Thoracic aorta (tissue), 2 donors: Measurements from ENCODE around the gene KRTAP4-5. TPM values are rescaled to one million over a fixed set of nuclear protein-coding genes. Genes with fewer than 3 reads are reported as not detected.
"Not testable (repeated sequence)": the region's sequence is repeated elsewhere in the genome, so short reads cannot be mapped to it uniquely, and the experiment has no call there.

Experiments
- ATAC-seq: fragments of 150-250 bp; one replicate; pipeline ENCODE4 v1.8.0; 2017; ENCODE audit warnings: low read depth; ENCODE audit not compliant: insufficient number of reproducible peaks, low FRiP score
- DNase-seq: peaks from one replicate; pipeline ENCODE4 v3.0.0-alpha.2; 2020; ENCODE audit warnings: low spot score
- H3K27ac ChIP-seq, 2 donors: fragments of 200-600 bp; sonication (generic); 1 replicate in 1 of 2; 2 replicates in 1 of 2; pipeline ENCODE4 v1.5.1; 2016; ENCODE audit warnings: mild to moderate bottlenecking in 2 of 2, moderate library complexity in 2 of 2
- H3K27me3 ChIP-seq: fragments of 200-600 bp; sonication (generic); replicated peaks from 2 replicates; pipeline ENCODE4 v1.6.0; 2016; ENCODE audit warnings: mild to moderate bottlenecking; ENCODE audit not compliant: insufficient read depth
- H3K36me3 ChIP-seq: fragments of 200-600 bp; sonication (generic); one replicate; pipeline ENCODE4 v1.5.1; 2016
- H3K4me1 ChIP-seq, 2 donors: fragments of 200-600 bp; sonication (generic); 1 replicate in 1 of 2; 2 replicates in 1 of 2; pipeline versions ENCODE4 v1.5.1 to v1.6.0; 2016; ENCODE audit warnings: low read depth in 2 of 2, mild to moderate bottlenecking in 1 of 2; ENCODE audit not compliant: control insufficient read depth in 1 of 2
- H3K4me3 ChIP-seq: fragments of 200-600 bp; sonication (generic); 2 replicates; pipeline ENCODE4 v1.5.1; 2016; ENCODE audit warnings: mild to moderate bottlenecking
- H3K9me3 ChIP-seq: fragments of 200-600 bp; sonication (generic); 2 replicates; pipeline ENCODE4 v1.5.1; 2016
- CTCF ChIP-seq: fragments of 200-600 bp; sonication (generic); IDR thresholded peaks from one replicate; pipeline ENCODE4 v1.5.1; 2019; ENCODE audit warnings: antibody characterized with exemption
- total RNA-seq, 2 donors: library from RNA; depleted of rRNA; stranded (reverse); fragments of >200 nt; gene quantifications; one replicate each; pipeline versions ENCODE4 v1.1.0 to v1.2.3, GENCODE V29; 2016

KRTAP4-5 gene
- total RNA-seq, 2 donors from 2014 or later = not detected

GRCh38 chr17:41153856-41154255, 4.2 kb upstream of the KRTAP4-5 start:
- Histone ChIP-seq H3K27ac (no peak overlapping the region), H3K4me3 (no peak overlapping the region), H3K36me3 (no peaks in the 10 kb centered on the region), H3K27me3 (no peaks in the 10 kb centered on the region), H3K9me3 (no peaks in the 10 kb centered on the region), H3K4me1 (no peaks in the 10 kb centered on the region)
- DNase-seq (no peak), ATAC-seq (no peak)
- no peak for TF ChIP-seq CTCF

- no peak for ATAC-seq
- TF ChIP-seq CTCF = no peak
- Histone ChIP-seq H3K9me3 (no peaks in the 10 kb centered on the region), H3K4me1 (no peaks in the 10 kb centered on the region), H3K4me3 (no peak overlapping the region), H3K27me3 (no peaks in the 10 kb centered on the region), H3K36me3 (no peaks in the 10 kb centered on the region), H3K27ac (no peak overlapping the region)
- no peak for DNase-seq
Measured at GRCh38 chr17:41151525-41151924, 1.9 kb upstream of the KRTAP4-5 start.

GRCh38 chr17:41150026-41150425, 401 bp upstream of the KRTAP4-5 start:
- no peak for DNase-seq
- TF ChIP-seq CTCF = no peak
- Histone ChIP-seq H3K4me3 (no peak overlapping the region), H3K27ac (no peak overlapping the region), H3K36me3 (no peaks in the 10 kb centered on the region), H3K9me3 (no peaks in the 10 kb centered on the region), H3K27me3 (no peaks in the 10 kb centered on the region), H3K4me1 (no peaks in the 10 kb centered on the region)
- ATAC-seq = no peak

GRCh38 chr17:41148971-41149651, 514 bp downstream of the KRTAP4-5 start:
- H3K4me3 ChIP-seq, H3K36me3 ChIP-seq, H3K4me1 ChIP-seq, H3K9me3 ChIP-seq, DNase-seq, H3K27ac ChIP-seq, ATAC-seq, H3K27me3 ChIP-seq: not testable (repeated sequence)

- ATAC-seq = no peak
- Histone ChIP-seq H3K4me3 (no peak overlapping the region), H3K27ac (no peak overlapping the region), H3K36me3 (no peaks in the 10 kb centered on the region), H3K27me3 (no peaks in the 10 kb centered on the region), H3K4me1 (no peaks in the 10 kb centered on the region), H3K9me3 (peaks cover 5% of the 10 kb centered on the region)
- no peak for DNase-seq
- no peak for TF ChIP-seq CTCF
Measured at GRCh38 chr17:41147531-41148204, 2.0 kb downstream of the KRTAP4-5 start.
